Ishikawa (cell line): ENCODE data around the gene FADS6.

Experiments used
- CEBPB ChIP-seq: IDR thresholded peaks from 2 replicates; pipeline ENCODE4 v1.6.1; 2012
- EGR1 ChIP-seq: IDR thresholded peaks from 2 replicates; pipeline ENCODE4 v1.6.1; 2012
- EP300 ChIP-seq: IDR thresholded peaks from 2 replicates; pipeline ENCODE4 v1.6.1; 2012; ENCODE audit warnings: borderline replicate concordance
- MAX ChIP-seq: IDR thresholded peaks from 2 replicates; pipeline ENCODE4 v1.6.1; 2012
- RAD21 ChIP-seq: IDR thresholded peaks from 2 replicates; pipeline ENCODE4 v1.6.1; 2012; ENCODE audit warnings: low read depth
- TAF1 ChIP-seq: IDR thresholded peaks from 2 replicates; pipeline ENCODE4 v1.6.1; 2012; ENCODE audit warnings: low read depth, mild to moderate bottlenecking
- TCF12 ChIP-seq: IDR thresholded peaks from 2 replicates; pipeline ENCODE4 v1.6.1; 2012; ENCODE audit warnings: low read depth
- TEAD4 ChIP-seq: IDR thresholded peaks from 2 replicates; pipeline ENCODE4 v1.6.1; 2012
- YY1 ChIP-seq: IDR thresholded peaks from 2 replicates; pipeline ENCODE4 v1.6.1; 2012; ENCODE audit warnings: low read depth
- TF ChIP-seq, protein P1 (sequence below): IDR thresholded peaks from 2 replicates; pipeline ENCODE4 v1.6.1; 2012; ENCODE audit warnings: low read depth, mild to moderate bottlenecking

GRCh38 chr17:74922172-74922571, 28.7 kb upstream of the FADS6 start:
- no peak for TF ChIP-seq TCF12
- TF ChIP-seq EP300: no peak
- TF ChIP-seq RAD21: no peak
- TF ChIP-seq, protein P1, sequence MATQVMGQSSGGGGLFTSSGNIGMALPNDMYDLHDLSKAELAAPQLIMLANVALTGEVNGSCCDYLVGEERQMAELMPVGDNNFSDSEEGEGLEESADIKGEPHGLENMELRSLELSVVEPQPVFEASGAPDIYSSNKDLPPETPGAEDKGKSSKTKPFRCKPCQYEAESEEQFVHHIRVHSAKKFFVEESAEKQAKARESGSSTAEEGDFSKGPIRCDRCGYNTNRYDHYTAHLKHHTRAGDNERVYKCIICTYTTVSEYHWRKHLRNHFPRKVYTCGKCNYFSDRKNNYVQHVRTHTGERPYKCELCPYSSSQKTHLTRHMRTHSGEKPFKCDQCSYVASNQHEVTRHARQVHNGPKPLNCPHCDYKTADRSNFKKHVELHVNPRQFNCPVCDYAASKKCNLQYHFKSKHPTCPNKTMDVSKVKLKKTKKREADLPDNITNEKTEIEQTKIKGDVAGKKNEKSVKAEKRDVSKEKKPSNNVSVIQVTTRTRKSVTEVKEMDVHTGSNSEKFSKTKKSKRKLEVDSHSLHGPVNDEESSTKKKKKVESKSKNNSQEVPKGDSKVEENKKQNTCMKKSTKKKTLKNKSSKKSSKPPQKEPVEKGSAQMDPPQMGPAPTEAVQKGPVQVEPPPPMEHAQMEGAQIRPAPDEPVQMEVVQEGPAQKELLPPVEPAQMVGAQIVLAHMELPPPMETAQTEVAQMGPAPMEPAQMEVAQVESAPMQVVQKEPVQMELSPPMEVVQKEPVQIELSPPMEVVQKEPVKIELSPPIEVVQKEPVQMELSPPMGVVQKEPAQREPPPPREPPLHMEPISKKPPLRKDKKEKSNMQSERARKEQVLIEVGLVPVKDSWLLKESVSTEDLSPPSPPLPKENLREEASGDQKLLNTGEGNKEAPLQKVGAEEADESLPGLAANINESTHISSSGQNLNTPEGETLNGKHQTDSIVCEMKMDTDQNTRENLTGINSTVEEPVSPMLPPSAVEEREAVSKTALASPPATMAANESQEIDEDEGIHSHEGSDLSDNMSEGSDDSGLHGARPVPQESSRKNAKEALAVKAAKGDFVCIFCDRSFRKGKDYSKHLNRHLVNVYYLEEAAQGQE: no peak
- TF ChIP-seq EGR1: no peak
- no peak for TF ChIP-seq CEBPB
- TF ChIP-seq MAX: no peak
- TF ChIP-seq YY1: no peak
- TF ChIP-seq TEAD4: no peak
- TF ChIP-seq TAF1: no peak
